H1 (cell line): Measurements from ENCODE around the gene MARK4. TPM values are rescaled to one million over a fixed set of nuclear protein-coding genes. Genes with fewer than 3 reads are reported as not detected.

Source experiments
- CTCF ChIA-PET: fragments of 300-600 bp; sonication (Branson Sonifier 250); formaldehyde crosslinking; loops from one replicate; lab custom pipeline; 2021; ENCODE audit not compliant: partially characterized antibody; lab: Charles Lee
- POLR2A ChIA-PET: fragments of 300-600 bp; sonication (Branson Sonifier 250); formaldehyde crosslinking; loops from one replicate; lab custom pipeline; 2021; ENCODE audit warnings: inconsistent platforms; ENCODE audit not compliant: partially characterized antibody; lab: Charles Lee
- DNase-seq, 2 experiments: peaks; one replicate each; pipeline versions ENCODE4 v3.0.0 to v3.0.0-alpha.2; 2010 to 2022; ENCODE audit warnings: low spot score in 2 of 2, low read depth in 1 of 2, mixed read lengths in 1 of 2
- FAIRE-seq: peaks from 2 replicates; lab custom pipeline; 2011; peaks lifted over from hg19 to GRCh38; lab: Jason Lieb, UNC
- H2AFZ ChIP-seq: 2 replicates; pipeline ENCODE4 v1.8.1; 2012; ENCODE audit warnings: low read length, inconsistent platforms
- H2AK5ac ChIP-seq: 2 replicates; pipeline ENCODE4 v1.6.1; 2013; ENCODE audit warnings: low read depth, low read length
- H2BK120ac ChIP-seq: replicated peaks from 2 replicates; pipeline ENCODE3; 2013; ENCODE audit warnings: low read depth, low read length, inconsistent platforms
- H2BK12ac ChIP-seq: 2 replicates; pipeline ENCODE4 v1.6.1; 2013; ENCODE audit warnings: low read depth, low read length
- H2BK15ac ChIP-seq: 2 replicates; pipeline ENCODE4 v1.6.1; 2013; ENCODE audit warnings: low read length
- H2BK20ac ChIP-seq: 2 replicates; pipeline ENCODE4 v1.6.1; 2013; ENCODE audit warnings: low read length
- H2BK5ac ChIP-seq: 2 replicates; pipeline ENCODE4 v1.6.1; 2013; ENCODE audit warnings: low read depth, low read length
- H3K14ac ChIP-seq: 2 replicates; pipeline ENCODE4 v1.6.1; 2013; ENCODE audit warnings: inconsistent platforms; ENCODE audit not compliant: insufficient read length
- H3K18ac ChIP-seq: 2 replicates; pipeline ENCODE4 v1.6.1; 2013; ENCODE audit warnings: low read length; ENCODE audit errors: extremely low read depth
- H3K23ac ChIP-seq: 2 replicates; pipeline ENCODE4 v1.6.1; 2013; ENCODE audit warnings: inconsistent platforms; ENCODE audit not compliant: insufficient read length
- H3K23me2 ChIP-seq: 2 replicates; pipeline ENCODE4 v1.6.1; 2013; ENCODE audit warnings: low read depth, low read length
- H3K27ac ChIP-seq: 2 replicates; pipeline ENCODE4 v1.6.1; 2011; ENCODE audit warnings: low read depth, low read length, inconsistent platforms
- H3K27me3 ChIP-seq, 4 experiments: replicated peaks in 1 of 4; 1 replicate in 1 of 4; 2 replicates in 3 of 4; pipeline versions ENCODE4 v1.6.1 to v1.8.1; 2011 to 2013; ENCODE audit warnings: low read length in 3 of 4, mild to moderate bottlenecking in 3 of 4, inconsistent platforms in 2 of 4, mixed read lengths in 2 of 4, moderate library complexity in 1 of 4; ENCODE audit not compliant: control insufficient read depth in 3 of 4, insufficient read depth in 3 of 4; ENCODE audit errors: extremely low read depth in 1 of 4
- H3K36me3 ChIP-seq, 4 experiments: 2 replicates each; pipeline versions ENCODE4 v1.6.1 to v1.8.1; 2011 to 2013; ENCODE audit warnings: mild to moderate bottlenecking in 4 of 4, low read length in 3 of 4, moderate library complexity in 2 of 4, control low read depth in 1 of 4, inconsistent platforms in 1 of 4; ENCODE audit not compliant: insufficient read depth in 4 of 4, control insufficient read depth in 2 of 4
- H3K4ac ChIP-seq: replicated peaks from 2 replicates; pipeline ENCODE3; 2013; ENCODE audit warnings: low read length, low read depth, mixed read lengths, inconsistent platforms; ENCODE audit not compliant: insufficient read length
- H3K4me1 ChIP-seq, 4 experiments: replicated peaks in 1 of 4; 1 replicate in 1 of 4; 2 replicates in 3 of 4; pipeline versions ENCODE4 v1.6.1 to v1.8.1; 2011 to 2013; ENCODE audit warnings: low read length in 3 of 4, inconsistent platforms in 2 of 4, mixed read lengths in 1 of 4; ENCODE audit not compliant: insufficient read depth in 4 of 4, control insufficient read depth in 3 of 4
- H3K4me2 ChIP-seq, 2 experiments: 2 replicates each; pipeline versions ENCODE4 v1.6.1 to v1.8.1; 2011 to 2013; ENCODE audit warnings: low read depth in 2 of 2, low read length in 2 of 2, control low read depth in 1 of 2, inconsistent platforms in 1 of 2, mild to moderate bottlenecking in 1 of 2; ENCODE audit not compliant: insufficient read depth in 1 of 2
- H3K4me3 ChIP-seq, 4 experiments: fragments of 200-600, 300-600 bp in 1 of 4; sonication (generic), shearing (Covaris generic), sonication (Bioruptor Twin) in 1 of 4; 2 replicates each; pipeline versions ENCODE4 v1.5.1 to v1.8.1; 2011 to 2016; ENCODE audit warnings: low read length in 4 of 4, low read depth in 3 of 4, control low read depth in 2 of 4, inconsistent platforms in 2 of 4, mild to moderate bottlenecking in 2 of 4, mixed read lengths in 1 of 4, moderate library complexity in 1 of 4; ENCODE audit not compliant: insufficient read depth in 2 of 4; ENCODE audit errors: extremely low read depth in 1 of 4
- H3K56ac ChIP-seq: replicated peaks from 2 replicates; pipeline ENCODE3; 2013; ENCODE audit warnings: low read depth, mild to moderate bottlenecking, mixed read lengths, low read length, inconsistent platforms; ENCODE audit not compliant: insufficient read length
- H3K79me1 ChIP-seq: 2 replicates; pipeline ENCODE4 v1.6.1; 2013; ENCODE audit warnings: low read depth, low read length, control low read depth
- H3K79me2 ChIP-seq, 2 experiments: 2 replicates each; pipeline versions ENCODE4 v1.6.1 to v1.8.1; 2012 to 2013; ENCODE audit warnings: low read length in 2 of 2, mild to moderate bottlenecking in 2 of 2, inconsistent platforms in 1 of 2; ENCODE audit not compliant: insufficient read depth in 2 of 2, control insufficient read depth in 1 of 2
- H3K9ac ChIP-seq, 4 experiments: replicated peaks in 1 of 4; 1 replicate in 1 of 4; 2 replicates in 3 of 4; pipeline versions ENCODE4 v1.6.1 to v1.8.1; 2011 to 2013; ENCODE audit warnings: low read depth in 3 of 4, low read length in 3 of 4, control low read depth in 2 of 4, mild to moderate bottlenecking in 2 of 4, moderate library complexity in 2 of 4, inconsistent platforms in 1 of 4; ENCODE audit errors: extremely low read depth in 1 of 4
- H3K9me3 ChIP-seq, 2 experiments: 2 replicates each; pipeline versions ENCODE4 v1.6.1 to v1.8.1; 2012 to 2013; ENCODE audit warnings: mild to moderate bottlenecking in 2 of 2, moderate library complexity in 2 of 2, control low read depth in 1 of 2, inconsistent platforms in 1 of 2, low read depth in 1 of 2, low read length in 1 of 2, mixed read lengths in 1 of 2; ENCODE audit not compliant: insufficient read depth in 2 of 2
- H4K20me1 ChIP-seq, 2 experiments: replicated peaks in 1 of 2; 2 replicates each; pipeline versions ENCODE3 to v1.8.1; 2011 to 2013; ENCODE audit warnings: inconsistent platforms in 2 of 2, low read length in 2 of 2, mild to moderate bottlenecking in 1 of 2; ENCODE audit not compliant: insufficient read depth in 2 of 2, control insufficient read depth in 1 of 2
- H4K5ac ChIP-seq: 2 replicates; pipeline ENCODE4 v1.6.1; 2013; ENCODE audit warnings: low read length, low read depth, mixed read lengths, inconsistent platforms; ENCODE audit not compliant: insufficient read length
- H4K8ac ChIP-seq: 2 replicates; pipeline ENCODE4 v1.8.0; 2013; ENCODE audit warnings: mild to moderate bottlenecking, moderate library complexity, low read length, inconsistent platforms; ENCODE audit not compliant: insufficient read depth; ENCODE audit errors: extremely low read depth
- H4K91ac ChIP-seq: replicated peaks from 2 replicates; pipeline ENCODE3; 2013; ENCODE audit warnings: low read length, mixed read lengths, inconsistent platforms; ENCODE audit not compliant: insufficient read length
- MAFK ChIP-seq: IDR thresholded peaks from 2 replicates; pipeline ENCODE4 v1.6.1; 2012; ENCODE audit warnings: low read depth, mild to moderate bottlenecking, improper control_type of control experiment, low read length
- WGBS, 2 experiments: shearing (Covaris generic) in 1 of 2; methylation state at CpG; one replicate each; pipeline versions ENCODE4 v1.1.6 to v1.1.7; 2013 to 2015; ENCODE audit warnings: low lambda C conversion rate in 2 of 2, mixed read lengths in 2 of 2, inconsistent platforms in 1 of 2, low coverage in 1 of 2, missing lambda C conversion rate in 1 of 2; ENCODE audit not compliant: insufficient replicate concordance in 2 of 2, insufficient coverage in 1 of 2, insufficient read length in 1 of 2; ENCODE audit errors: extremely low coverage in 1 of 2, missing lambda C conversion rate in 1 of 2; 5-methylcytosine and 5-hydroxymethylcytosine counted together
- polyA plus RNA-seq, 7 experiments: library from polyadenylated mRNA; depleted of rRNA in 3 of 7; stranded (reverse) in 5 of 7; unstranded in 2 of 7; fragments of >200 nt in 5 of 7; fragments of 200-250 nt in 2 of 7; gene quantifications; 1 replicate in 5 of 7; 2 replicates in 1 of 7; 4 replicates in 1 of 7; pipeline versions ENCODE4 v1.2.1 to v1.2.3, GENCODE V29; 2011 to 2013; ENCODE audit warnings: missing spikeins in 2 of 7, mixed read lengths in 2 of 7
- total RNA-seq: library from RNA; stranded (reverse); fragmentation: NEBNext Ultra II Directional; extraction: Animal tissue kit (Norgen Biotek cat#: 25700); gene quantifications from 2 replicates; pipeline ENCODE4 v1.2.1, GENCODE V29; 2021

MARK4 gene
- total and polyA plus RNA-seq, 2 of the 8 experiments (the other 6 are each of a cell fraction or from before 2014, with no cell fraction given) = 12.3 to 49.8 TPM

DNA sequence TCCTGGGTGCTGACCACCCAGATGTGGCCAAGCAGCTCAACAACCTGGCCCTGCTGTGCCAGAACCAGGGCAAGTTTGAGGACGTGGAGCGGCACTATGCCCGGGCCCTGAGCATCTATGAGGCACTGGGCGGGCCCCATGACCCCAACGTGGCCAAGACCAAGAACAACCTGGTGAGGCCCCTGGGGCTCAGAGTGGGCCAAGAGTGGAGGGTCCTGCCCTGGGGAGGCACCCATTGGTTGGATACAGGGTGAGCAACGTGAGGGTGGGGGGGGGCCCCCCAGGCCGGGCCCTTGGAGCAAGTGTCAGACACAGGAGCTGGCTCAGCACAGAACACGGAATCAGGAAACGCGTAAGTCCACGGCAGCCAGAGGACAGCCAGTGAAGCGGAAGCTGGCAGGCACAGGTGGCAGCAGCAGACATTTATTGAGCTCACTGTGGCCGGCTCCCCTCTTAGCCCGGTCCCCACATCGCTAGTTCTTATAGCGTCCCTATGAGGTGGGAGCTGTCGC, 98.4 kb downstream of the MARK4 start:
- H3K9ac ChIP-seq = no peak overlapping the region
- no peak overlapping the region for H2BK120ac ChIP-seq
- H3K23me2 ChIP-seq = no peaks in the 10 kb centered on the region; the same call in 1 of the 2 replicates
- H3K27me3 ChIP-seq = no peaks in the 10 kb centered on the region
- H2BK5ac ChIP-seq = no peak overlapping the region
- H2BK15ac ChIP-seq = no peak overlapping the region
- H3K4me3 ChIP-seq = no peak overlapping the region
- no peak overlapping the region for H3K27ac ChIP-seq
- no peak overlapping the region for H3K14ac ChIP-seq
- H3K9me3 ChIP-seq = no peaks in the 10 kb centered on the region
- H3K4me1 ChIP-seq = peaks cover 0 to 9% (median 5%) of the 10 kb centered on the region in 4 experiments; a peak in 2 of 7 replicates
- ChIA-PET CTCF (interaction anchor here (0.5 to 1.3 kb wide), 6 partner anchors 8 to 322 kb away, joined by 3 to 4 read pairs (median 3); partner anchors contain the start of gene ERCC2), POLR2A (interaction anchor here (0.6 to 5.9 kb wide), 6 partner anchors 11 to 306 kb away, joined by 3 to 36 read pairs (median 5); partner anchors contain the start of gene ERCC2)
- H2BK12ac ChIP-seq = no peak overlapping the region
- no peak overlapping the region for H2AFZ ChIP-seq
- no peak overlapping the region for H3K23ac ChIP-seq
- 95% methylated on average over 17 of the region's 17 CpGs; no CpG with 5 or more reads in 1 of the 2 experiments for WGBS, 2 experiments
- no peak overlapping the region for H3K4me2 ChIP-seq
- H4K5ac ChIP-seq = no peak overlapping the region
- H2AK5ac ChIP-seq = no peak overlapping the region
- H3K56ac ChIP-seq = no peak overlapping the region
- H3K79me2 ChIP-seq = no peaks in the 10 kb centered on the region
- no peak overlapping the region for H4K91ac ChIP-seq
- H4K8ac ChIP-seq = no peak overlapping the region; the same call in 1 of the 2 replicates
- H3K4ac ChIP-seq = no peak overlapping the region
- no peak for FAIRE-seq
- DNase-seq = no peak
- no peak overlapping the region for H3K18ac ChIP-seq
- no peaks in the 10 kb centered on the region for H3K79me1 ChIP-seq
- no peak overlapping the region for H2BK20ac ChIP-seq
- peaks cover 1 to 31% of the 10 kb centered on the region in 2 experiments for H4K20me1 ChIP-seq
- peaks cover 18 to 45% (median 34%) of the 10 kb centered on the region in 4 experiments; a peak in 6 of 8 replicates for H3K36me3 ChIP-seq
- no peak for TF ChIP-seq MAFK
